OCI-LY1 (cell line): ENCODE data around the gene PRLR.

Source experiments
- H2AFZ ChIP-seq: fragments of 200-600 bp; sonication (generic), shearing (Covaris generic); 2 replicates; pipeline ENCODE4 v1.6.0; 2014; ENCODE audit warnings: antibody characterized with exemption, mild to moderate bottlenecking, low read length
- H3F3A ChIP-seq: fragments of 200-600 bp; sonication (generic), shearing (Covaris generic); 2 replicates; pipeline ENCODE4 v1.6.0; 2014; ENCODE audit warnings: mild to moderate bottlenecking, antibody characterized with exemption, low read length, moderate library complexity; ENCODE audit not compliant: insufficient read depth
- H3K27ac ChIP-seq: fragments of 200-600 bp; sonication (generic); 2 replicates; pipeline ENCODE4 v1.5.1; 2014; ENCODE audit warnings: low read length, mixed run types, mild to moderate bottlenecking, low read depth; ENCODE audit not compliant: poor library complexity, severe bottlenecking
- H3K27me3 ChIP-seq: fragments of 200-600 bp; sonication (generic); 2 replicates; pipeline ENCODE4 v1.6.0; 2014; ENCODE audit warnings: antibody characterized with exemption, mild to moderate bottlenecking, low read length, moderate library complexity; ENCODE audit not compliant: insufficient read depth
- H3K36me3 ChIP-seq: fragments of 200-600 bp; sonication (generic); 2 replicates; pipeline ENCODE4 v1.6.1; 2014; ENCODE audit warnings: mild to moderate bottlenecking, antibody characterized with exemption, low read length, moderate library complexity, mixed read lengths; ENCODE audit not compliant: insufficient read depth
- H3K4me1 ChIP-seq: fragments of 200-600 bp; sonication (generic); 2 replicates; pipeline ENCODE4 v1.5.1; 2014; ENCODE audit warnings: mild to moderate bottlenecking, low read length, moderate library complexity; ENCODE audit not compliant: insufficient read depth, severe bottlenecking
- H3K4me2 ChIP-seq: fragments of 200-600 bp; sonication (generic), shearing (Covaris generic); 2 replicates; pipeline ENCODE4 v1.6.1; 2014; ENCODE audit warnings: low read length
- H3K4me3 ChIP-seq: fragments of 200-600 bp; sonication (generic); 2 replicates; pipeline ENCODE4 v1.5.1; 2014; ENCODE audit warnings: low read length, low read depth, mild to moderate bottlenecking, mixed read lengths; ENCODE audit not compliant: poor library complexity, severe bottlenecking
- H3K79me2 ChIP-seq: fragments of 200-600 bp; shearing (Covaris generic); 2 replicates; pipeline ENCODE4 v1.6.1; 2016; ENCODE audit warnings: mixed run types, low read length, mixed read lengths; ENCODE audit not compliant: insufficient read depth
- H3K9ac ChIP-seq: fragments of 200-600 bp; sonication (generic), shearing (Covaris generic); 2 replicates; pipeline ENCODE4 v1.6.1; 2014; ENCODE audit warnings: mild to moderate bottlenecking, low read length, mixed read lengths
- H3K9me2 ChIP-seq: fragments of 200-600 bp; sonication (generic), shearing (Covaris generic); 2 replicates; pipeline ENCODE4 v1.6.1; 2014; ENCODE audit warnings: low read depth, mild to moderate bottlenecking, low read length, mixed read lengths
- H3K9me3 ChIP-seq: fragments of 200-600 bp; shearing (Covaris generic); 2 replicates; pipeline ENCODE4 v1.6.1; 2014; ENCODE audit warnings: low read length, mixed read lengths
- H4K20me1 ChIP-seq: fragments of 200-600 bp; sonication (generic), shearing (Covaris generic); 2 replicates; pipeline ENCODE4 v1.6.0; 2016; ENCODE audit warnings: mild to moderate bottlenecking, low read length; ENCODE audit not compliant: insufficient read depth
- EZH2 ChIP-seq: fragments of 200-600 bp; sonication (generic), shearing (Covaris generic); IDR thresholded peaks from 2 replicates; pipeline ENCODE4 v1.8.0; 2017; ENCODE audit warnings: borderline replicate concordance, mixed run types, mild to moderate bottlenecking, antibody characterized with exemption, low read length, moderate library complexity, mixed read lengths
- TF ChIP-seq, protein P1 (sequence below): fragments of 200-600 bp; sonication (generic), shearing (Covaris generic); IDR thresholded peaks from 2 replicates; pipeline ENCODE4 v1.5.1; 2017; ENCODE audit warnings: mild to moderate bottlenecking, antibody characterized with exemption, low read length, moderate library complexity, mixed read lengths

The PRLR gene

DNA sequence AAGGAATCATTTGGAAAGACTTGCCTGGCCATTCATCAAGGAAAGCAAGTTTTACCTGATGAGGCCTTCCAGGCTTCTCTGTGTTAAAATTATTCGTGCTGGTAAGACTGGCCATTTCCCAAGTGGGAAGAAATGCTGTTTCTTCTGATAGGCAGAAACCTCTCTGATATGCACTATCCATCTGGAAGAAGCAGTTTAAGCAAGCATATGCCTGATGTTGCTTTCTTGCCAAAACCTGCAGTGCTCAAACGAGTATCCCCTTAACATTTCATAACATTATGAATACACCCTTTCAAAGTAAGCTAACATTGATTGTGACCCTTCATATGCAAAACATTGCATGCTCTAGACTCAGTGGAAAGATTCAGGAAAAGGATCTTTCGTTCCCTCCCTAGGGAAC lies 36.0 kb upstream of the PRLR start:
- Histone ChIP-seq H3K4me3 (no peak overlapping the region), H3F3A (no peaks in the 10 kb centered on the region), H2AFZ (no peak overlapping the region), H3K4me1 (no peaks in the 10 kb centered on the region), H3K27ac (no peak overlapping the region), H3K9me3 (no peaks in the 10 kb centered on the region), H3K4me2 (no peak overlapping the region), H4K20me1 (no peaks in the 10 kb centered on the region), H3K9me2 (no peaks in the 10 kb centered on the region), H3K36me3 (no peaks in the 10 kb centered on the region), H3K79me2 (no peaks in the 10 kb centered on the region), H3K27me3 (no peaks in the 10 kb centered on the region), H3K9ac (no peak overlapping the region)
- no peak for TF ChIP-seq EZH2
- TF ChIP-seq, protein P1, sequence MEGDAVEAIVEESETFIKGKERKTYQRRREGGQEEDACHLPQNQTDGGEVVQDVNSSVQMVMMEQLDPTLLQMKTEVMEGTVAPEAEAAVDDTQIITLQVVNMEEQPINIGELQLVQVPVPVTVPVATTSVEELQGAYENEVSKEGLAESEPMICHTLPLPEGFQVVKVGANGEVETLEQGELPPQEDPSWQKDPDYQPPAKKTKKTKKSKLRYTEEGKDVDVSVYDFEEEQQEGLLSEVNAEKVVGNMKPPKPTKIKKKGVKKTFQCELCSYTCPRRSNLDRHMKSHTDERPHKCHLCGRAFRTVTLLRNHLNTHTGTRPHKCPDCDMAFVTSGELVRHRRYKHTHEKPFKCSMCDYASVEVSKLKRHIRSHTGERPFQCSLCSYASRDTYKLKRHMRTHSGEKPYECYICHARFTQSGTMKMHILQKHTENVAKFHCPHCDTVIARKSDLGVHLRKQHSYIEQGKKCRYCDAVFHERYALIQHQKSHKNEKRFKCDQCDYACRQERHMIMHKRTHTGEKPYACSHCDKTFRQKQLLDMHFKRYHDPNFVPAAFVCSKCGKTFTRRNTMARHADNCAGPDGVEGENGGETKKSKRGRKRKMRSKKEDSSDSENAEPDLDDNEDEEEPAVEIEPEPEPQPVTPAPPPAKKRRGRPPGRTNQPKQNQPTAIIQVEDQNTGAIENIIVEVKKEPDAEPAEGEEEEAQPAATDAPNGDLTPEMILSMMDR: no peak

DNA sequence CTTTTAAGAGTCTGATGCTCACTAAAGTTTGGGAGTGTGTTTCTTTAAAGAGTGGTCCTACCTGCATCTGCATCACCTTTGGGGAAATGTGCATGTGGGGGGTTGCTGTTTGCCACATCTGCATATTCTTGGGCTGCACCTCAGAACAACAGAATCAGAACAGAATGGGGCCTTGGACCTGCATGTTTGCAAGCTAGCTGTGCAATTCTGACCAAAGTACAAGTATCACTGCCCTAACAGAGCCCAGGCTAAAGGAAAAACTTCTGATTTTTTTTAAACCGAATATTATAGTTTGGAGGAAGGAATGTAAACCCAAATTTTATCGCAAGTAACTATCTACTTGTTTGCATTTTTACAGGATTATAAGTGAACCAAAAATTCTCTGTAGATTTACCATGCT lies 34.2 kb upstream of the PRLR start:
- Histone ChIP-seq H3K36me3 (no peaks in the 10 kb centered on the region), H3K9me3 (no peaks in the 10 kb centered on the region), H3K4me1 (no peaks in the 10 kb centered on the region), H3K27ac (no peak overlapping the region), H3K4me3 (no peak overlapping the region), H3K27me3 (no peaks in the 10 kb centered on the region), H3K9ac (no peak overlapping the region), H3K4me2 (no peak overlapping the region), H2AFZ (no peak overlapping the region), H3K79me2 (no peaks in the 10 kb centered on the region), H3F3A (no peaks in the 10 kb centered on the region), H3K9me2 (no peaks in the 10 kb centered on the region), H4K20me1 (no peaks in the 10 kb centered on the region)
- TF ChIP-seq, protein P1: no peak
- TF ChIP-seq EZH2: no peak

DNA sequence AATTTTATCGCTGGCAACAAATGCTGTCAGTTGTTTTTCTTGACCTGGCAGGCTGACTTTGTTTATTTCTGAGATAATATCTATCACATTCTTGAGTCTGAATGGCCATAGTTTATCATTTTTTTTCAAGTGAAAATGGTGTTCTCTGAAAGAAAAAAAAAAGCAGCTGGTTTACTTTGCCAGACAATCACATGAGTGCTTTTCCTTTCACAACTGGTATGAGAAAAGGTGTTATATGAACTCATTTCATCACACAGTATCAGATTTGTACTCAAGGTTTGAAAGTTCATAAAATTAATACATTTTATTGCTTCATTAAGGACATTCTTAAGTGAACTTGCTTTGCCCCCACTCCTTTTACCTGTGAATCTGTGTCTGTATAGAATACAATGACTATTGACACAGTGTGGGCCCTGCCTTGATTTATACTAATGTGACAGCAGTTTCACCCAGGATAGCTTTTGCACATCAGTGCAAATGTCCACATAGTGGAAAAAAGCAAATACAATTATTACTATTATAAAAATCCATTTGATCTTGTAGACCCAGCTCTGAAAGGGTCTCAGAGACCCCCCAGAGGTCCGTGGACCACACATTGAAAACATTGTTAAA lies 33.1 kb upstream of the PRLR start:
- H3K9me3 ChIP-seq: no peaks in the 10 kb centered on the region
- no peak overlapping the region for H3K4me3 ChIP-seq
- no peaks in the 10 kb centered on the region for H4K20me1 ChIP-seq
- TF ChIP-seq, protein P1: no peak
- TF ChIP-seq EZH2: no peak
- no peaks in the 10 kb centered on the region for H3F3A ChIP-seq
- H3K9me2 ChIP-seq: no peaks in the 10 kb centered on the region
- no peaks in the 10 kb centered on the region for H3K4me1 ChIP-seq
- no peak overlapping the region for H3K27ac ChIP-seq
- no peaks in the 10 kb centered on the region for H3K27me3 ChIP-seq
- H3K36me3 ChIP-seq: no peaks in the 10 kb centered on the region
- H3K4me2 ChIP-seq: no peak overlapping the region
- no peak overlapping the region for H3K9ac ChIP-seq
- no peak overlapping the region for H2AFZ ChIP-seq
- no peaks in the 10 kb centered on the region for H3K79me2 ChIP-seq
